HG02943 (cell line): ENCODE measurements around the gene CASP9.
"Not testable (repeated sequence)": the region's sequence is repeated elsewhere in the genome, so short reads cannot be mapped to it uniquely, and the experiment has no call there.

Experiments
- ATAC-seq: cut with Tn5 transposase; IDR thresholded peaks from one replicate; pipeline ENCODE4 v1.9.1; 2021; ENCODE audit warnings: mild to moderate bottlenecking, low read depth, moderate library complexity; ENCODE audit not compliant: unreplicated experiment

CASP9 gene

GRCh38 chr1:15504436-15504835 lies 19.6 kb downstream of the CASP9 start:
- ATAC-seq: no peak

GRCh38 chr1:15501208-15502032 lies 22.6 kb downstream of the CASP9 start:
- ATAC-seq: no peak

GRCh38 chr1:15500184-15501178 lies 23.5 kb downstream of the CASP9 start:
- ATAC-seq: no peak

- no peak for ATAC-seq
Observed at GRCh38 chr1:15493869-15494390, 30.1 kb downstream of the CASP9 start.

GRCh38 chr1:15492596-15492995 lies 31.4 kb downstream of the CASP9 start:
- no peak for ATAC-seq

- ATAC-seq: not testable (repeated sequence)
Observed at GRCh38 chr1:15491010-15491409, 33.0 kb downstream of the CASP9 start.

- no peak for ATAC-seq
Observed at GRCh38 chr1:15489052-15489736, 34.8 kb downstream of the CASP9 start.

- ATAC-seq: no peak
Observed at GRCh38 chr1:15488371-15488770, 35.6 kb downstream of the CASP9 start.

- not testable (repeated sequence) for ATAC-seq
Observed at GRCh38 chr1:15486844-15487610, 37.0 kb downstream of the CASP9 start.

- no peak for ATAC-seq
Observed at GRCh38 chr1:15485636-15486035, 38.4 kb downstream of the CASP9 start.

- ATAC-seq: not testable (repeated sequence)
Observed at GRCh38 chr1:15484443-15484842, 39.6 kb downstream of the CASP9 start.

- no peak for ATAC-seq
Observed at GRCh38 chr1:15483971-15484370, 40.0 kb downstream of the CASP9 start.

GRCh38 chr1:15482983-15483543 lies 41.0 kb downstream of the CASP9 start:
- not testable (repeated sequence) for ATAC-seq

GRCh38 chr1:15482455-15482854 lies 41.6 kb downstream of the CASP9 start:
- not testable (repeated sequence) for ATAC-seq

- no peak for ATAC-seq
Observed at GRCh38 chr1:15479654-15480347, 44.2 kb downstream of the CASP9 start.

GRCh38 chr1:15477646-15478212 lies 46.3 kb downstream of the CASP9 start:
- no peak for ATAC-seq

GRCh38 chr1:15476927-15477326 lies 47.1 kb downstream of the CASP9 start:
- ATAC-seq: no peak

GRCh38 chr1:15475752-15476314 lies 48.2 kb downstream of the CASP9 start, which contains the start of gene CELA2B:
CELA2B (plus strand) TSS chr1:15476104; CDS start chr1:15476126, 22 bp downstream.
- no peak for ATAC-seq
